GM13977 (cell line): Measurements from ENCODE around the gene TACSTD2.

Source experiments
- DNase-seq: peaks from one replicate; pipeline ENCODE4 v3.0.0; 2012; ENCODE audit warnings: low spot score
- CTCF ChIP-seq: IDR thresholded peaks from 2 replicates; pipeline ENCODE4 v1.5.1; 2012; ENCODE audit warnings: mild to moderate bottlenecking, control low read depth; ENCODE audit not compliant: insufficient read depth; ENCODE audit errors: extremely low read depth, missing control alignments
- in situ Hi-C: fragments of 300-500 bp; cut with MboI; formaldehyde crosslinking; loops from one replicate; pipeline ENCODE4 v1.12.0; 2022; ENCODE audit warnings: low sequenced_read_pairs, low pct_unique_long_range_greater_than_20kb, mixed read lengths, inconsistent platforms; ENCODE audit not compliant: unreplicated experiment

The TACSTD2 gene

GRCh38 chr1:58574816-58575215 is 2.2 kb downstream of the TACSTD2 start:
- no peak for DNase-seq
- no peak for TF ChIP-seq CTCF
- in situ Hi-C loops = no loop called here

DNA sequence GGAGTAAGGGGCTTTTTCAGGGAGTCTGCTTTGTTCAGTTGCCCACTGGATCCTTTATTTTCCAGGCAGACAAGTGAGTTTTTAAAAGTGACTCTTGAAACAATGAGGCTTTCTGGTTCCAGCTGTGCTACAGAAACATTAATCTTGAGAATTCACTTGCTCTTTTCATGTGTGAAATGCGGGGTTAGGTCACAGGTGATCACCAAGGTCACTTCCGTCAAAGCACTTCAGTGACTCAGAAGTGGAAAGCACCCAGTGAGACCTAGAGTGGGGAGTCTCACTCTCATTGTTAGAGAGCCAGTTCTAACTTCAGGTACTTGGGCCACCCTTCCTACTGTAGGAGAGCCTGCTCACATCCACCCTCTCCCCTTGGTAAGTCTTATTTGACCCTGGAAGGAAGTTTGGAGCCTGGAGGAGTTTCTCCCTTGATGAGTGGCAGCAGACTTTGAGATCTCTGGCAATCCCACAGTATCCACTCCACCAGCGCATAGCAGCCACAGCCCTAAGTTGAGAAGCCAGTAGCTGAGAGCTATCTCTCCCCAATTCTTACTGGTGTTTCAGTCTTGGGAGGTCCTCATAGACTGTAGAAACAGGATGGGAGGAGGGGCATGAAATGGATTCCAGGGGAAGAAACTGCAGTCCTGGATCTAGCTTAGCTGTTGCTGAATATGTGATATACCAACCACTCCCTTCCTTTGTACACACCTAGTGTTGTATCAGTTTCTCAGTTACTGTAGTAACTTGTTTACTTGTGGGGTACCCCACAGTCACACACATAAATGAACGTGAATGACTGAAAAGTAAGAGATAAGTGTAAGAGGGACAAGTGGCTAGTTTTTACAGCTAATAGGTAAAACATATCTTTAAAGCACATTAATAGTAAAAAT is 3.1 kb downstream of the TACSTD2 start:
- DNase-seq = peak; percentile 71
- in situ Hi-C loops = no loop called here

GRCh38 chr1:58573138-58573537 is 3.9 kb downstream of the TACSTD2 start:
- in situ Hi-C loops = no loop called here
- no peak for TF ChIP-seq CTCF
- DNase-seq = no peak

More for the DNA sequence above, 3.1 kb downstream of the TACSTD2 start:
- TF ChIP-seq CTCF = no peak

DNA sequence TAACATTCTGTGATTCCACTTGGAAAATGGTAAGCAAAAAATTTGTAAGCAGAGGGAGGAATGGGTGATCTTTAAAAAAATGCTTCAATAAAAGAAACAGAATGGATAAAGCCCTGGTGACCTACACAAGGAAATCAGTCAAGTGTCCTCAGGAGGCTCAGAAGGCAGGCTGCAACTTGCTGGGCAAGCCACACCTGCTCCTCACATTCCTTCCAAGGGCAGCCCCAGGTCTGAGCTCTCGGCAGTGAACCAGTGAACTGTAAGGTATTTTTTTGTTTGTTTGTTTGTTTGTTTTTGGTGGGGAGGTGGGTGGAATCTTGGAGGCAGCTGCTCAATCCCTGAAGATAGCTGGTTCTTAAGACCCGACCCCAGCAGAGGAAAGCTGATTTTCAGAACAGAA is 4.4 kb downstream of the TACSTD2 start:
- no peak for DNase-seq
- in situ Hi-C loops = no loop called here
- TF ChIP-seq CTCF = no peak

- in situ Hi-C loops = no loop called here
- TF ChIP-seq CTCF = no peak
Measured at GRCh38 chr1:58571616-58572015, 5.4 kb downstream of the TACSTD2 start.

GRCh38 chr1:58570817-58571216 is 6.2 kb downstream of the TACSTD2 start:
- TF ChIP-seq CTCF = no peak
- in situ Hi-C loops = no loop called here
- DNase-seq = no peak

More at GRCh38 chr1:58571616-58572015, 5.4 kb downstream of the TACSTD2 start:
- DNase-seq = no peak
